ENCODE measurements around the gene TCN1. TPM values are rescaled to one million over a fixed set of nuclear protein-coding genes. Genes with fewer than 3 reads are reported as not detected.

Gene TCN1
- total and polyA plus RNA-seq, 2 of the 8 experiments (the other 6 are each of a cell fraction or from before 2014, with no cell fraction given), result not detected

- 77% methylated on average over 2 of the region's 2 CpGs; no CpG with 5 or more reads in 1 of the 2 experiments for WGBS, 2 experiments (ENCODE audit: extremely low coverage in 1 of 2, insufficient coverage in 1 of 2, insufficient read length in 1 of 2, insufficient replicate concordance in 2 of 2, low coverage in 1 of 2, low lambda C conversion rate in 2 of 2, missing lambda C conversion rate in 1 of 2)
These were observed 54.1 kb downstream of the TCN1 start for GRCh38 chr11:59812220-59812619.

More at GRCh38 chr11:59812220-59812619, 54.1 kb downstream of the TCN1 start:
- no peak overlapping the region for H3K4me2 ChIP-seq (ENCODE audit: insufficient read depth in 1 of 2, low read depth in 2 of 2, low read length in 2 of 2)
- H2BK20ac ChIP-seq (ENCODE audit: low read length), result no peak overlapping the region
- H3K79me1 ChIP-seq (ENCODE audit: low read depth, low read length), result 0 out of 2 replicates have a peak, but pooled peaks cover 3% of the 10 kb centered on the region
- H3K27ac ChIP-seq (ENCODE audit: low read depth, low read length), result no peak overlapping the region
- no peak overlapping the region for H3K4me3 ChIP-seq (ENCODE audit: extremely low read depth in 1 of 4, insufficient read depth in 2 of 4, low read depth in 3 of 4, low read length in 4 of 4)
- no peak overlapping the region; the same call in 1 of the 2 replicates for H2BK12ac ChIP-seq (ENCODE audit: low read depth, low read length)
- H3K79me2 ChIP-seq (ENCODE audit: control insufficient read depth in 1 of 2, insufficient read depth in 2 of 2, low read length in 2 of 2), result peaks cover 0 to 11% of the 10 kb centered on the region in 2 experiments; a peak in 2 of 4 replicates
- H4K8ac ChIP-seq (ENCODE audit: extremely low read depth, insufficient read depth, low read length), result no peak overlapping the region
- no peak overlapping the region for H2AK5ac ChIP-seq (ENCODE audit: low read depth, low read length)
- H2BK5ac ChIP-seq (ENCODE audit: low read depth, low read length), result no peak overlapping the region
- H2BK120ac ChIP-seq (replicated peaks; ENCODE audit: low read depth, low read length), result no peak overlapping the region
- ChIA-PET CTCF (ENCODE audit: partially characterized antibody) (no interaction called here), POLR2A (ENCODE audit: partially characterized antibody) (no interaction called here)
- H3K9ac ChIP-seq (replicated peaks in 1 of 4; ENCODE audit: extremely low read depth in 1 of 4, low read depth in 3 of 4, low read length in 3 of 4), result no peak overlapping the region
- H2BK15ac ChIP-seq (ENCODE audit: low read length), result no peak overlapping the region
- no peak overlapping the region for H3K18ac ChIP-seq (ENCODE audit: extremely low read depth, low read length)
- 0 out of 2 replicates have a peak, but pooled peaks cover 4% of the 10 kb centered on the region for H3K23me2 ChIP-seq (ENCODE audit: low read depth, low read length)
- no peak overlapping the region for H3K23ac ChIP-seq (ENCODE audit: insufficient read length)
- TF ChIP-seq BRCA1 (IDR thresholded peaks at IDR 0.05; ENCODE audit: low read depth, low read length) (no peak), RNF2 (IDR thresholded peaks at IDR 0.05; ENCODE audit: borderline replicate concordance, low read depth, low read length, missing control alignments, poor library complexity, severe bottlenecking) (no peak), E2F6 (IDR thresholded peaks at IDR 0.05) (no peak), SP1 (IDR thresholded peaks at IDR 0.05; ENCODE audit: low read depth, low read length) (no peak), CEBPB (IDR thresholded peaks at IDR 0.05; ENCODE audit: low read depth, low read length) (0 out of 2 replicates have a peak, but pooled peaks have one; percentile 20), ASH2L (IDR thresholded peaks at IDR 0.05; ENCODE audit: low read length) (no peak), SP4 (IDR thresholded peaks at IDR 0.05; ENCODE audit: low read length) (no peak), RBBP5 (IDR thresholded peaks at IDR 0.05; ENCODE audit: borderline replicate concordance, low read depth, low read length) (no peak), CTCF (IDR thresholded peaks at IDR 0.05; ENCODE audit: control extremely low read depth in 1 of 3, insufficient read depth in 1 of 3, low read depth in 1 of 3, low read length in 3 of 3) (no peak)
- no peak overlapping the region for H2AFZ ChIP-seq (ENCODE audit: low read length)
- peaks cover 0 to 13% (median 2%) of the 10 kb centered on the region in 4 experiments; a peak in 2 of 8 replicates for H3K36me3 ChIP-seq (ENCODE audit: control insufficient read depth in 2 of 4, insufficient read depth in 4 of 4, low read length in 3 of 4)
- FAIRE-seq, result no peak
- H3K27me3 ChIP-seq (replicated peaks in 1 of 4; ENCODE audit: control insufficient read depth in 3 of 4, extremely low read depth in 1 of 4, insufficient read depth in 3 of 4, low read length in 3 of 4), result no peaks in the 10 kb centered on the region
- H3K14ac ChIP-seq (ENCODE audit: insufficient read length), result no peak overlapping the region
- peaks cover 5 to 15% (median 6%) of the 10 kb centered on the region in 4 experiments for H3K4me1 ChIP-seq (replicated peaks in 1 of 4; ENCODE audit: control insufficient read depth in 3 of 4, insufficient read depth in 4 of 4, low read length in 3 of 4)
- H3K56ac ChIP-seq (replicated peaks; ENCODE audit: insufficient read length, low read depth, low read length), result no peak overlapping the region
- H3K9me3 ChIP-seq (ENCODE audit: insufficient read depth in 2 of 2, low read depth in 1 of 2, low read length in 1 of 2), result no peaks in the 10 kb centered on the region
- no peaks in the 10 kb centered on the region for H4K20me1 ChIP-seq (replicated peaks in 1 of 2; ENCODE audit: control insufficient read depth in 1 of 2, insufficient read depth in 2 of 2, low read length in 2 of 2)
- DNase-seq (ENCODE audit: low read depth in 1 of 2, low spot score in 2 of 2), result no peak
- no peak overlapping the region for H4K5ac ChIP-seq (ENCODE audit: insufficient read length, low read depth, low read length)
- no peak overlapping the region for H3K4ac ChIP-seq (replicated peaks; ENCODE audit: insufficient read length, low read depth, low read length)
- no peak overlapping the region for H4K91ac ChIP-seq (replicated peaks; ENCODE audit: insufficient read length, low read length)

Measured in H1 (cell line).